ENCODE measurements around the gene MCRIP2.

Gene MCRIP2

DNA sequence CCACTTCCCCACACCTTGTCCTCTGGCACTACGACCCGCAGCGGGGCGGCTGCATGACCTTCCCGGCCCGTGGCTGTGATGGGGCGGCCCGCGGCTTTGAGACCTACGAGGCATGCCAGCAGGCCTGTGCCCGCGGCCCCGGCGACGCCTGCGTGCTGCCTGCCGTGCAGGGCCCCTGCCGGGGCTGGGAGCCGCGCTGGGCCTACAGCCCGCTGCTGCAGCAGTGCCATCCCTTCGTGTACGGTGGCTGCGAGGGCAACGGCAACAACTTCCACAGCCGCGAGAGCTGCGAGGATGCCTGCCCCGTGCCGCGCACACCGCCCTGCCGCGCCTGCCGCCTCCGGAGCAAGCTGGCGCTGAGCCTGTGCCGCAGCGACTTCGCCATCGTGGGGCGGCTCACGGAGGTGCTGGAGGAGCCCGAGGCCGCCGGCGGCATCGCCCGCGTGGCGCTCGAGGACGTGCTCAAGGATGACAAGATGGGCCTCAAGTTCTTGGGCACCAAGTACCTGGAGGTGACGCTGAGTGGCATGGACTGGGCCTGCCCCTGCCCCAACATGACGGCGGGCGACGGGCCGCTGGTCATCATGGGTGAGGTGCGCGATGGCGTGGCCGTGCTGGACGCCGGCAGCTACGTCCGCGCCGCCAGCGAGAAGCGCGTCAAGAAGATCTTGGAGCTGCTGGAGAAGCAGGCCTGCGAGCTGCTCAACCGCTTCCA, 8.1 kb upstream of the MCRIP2 start:
- TF ChIP-seq, protein P1, sequence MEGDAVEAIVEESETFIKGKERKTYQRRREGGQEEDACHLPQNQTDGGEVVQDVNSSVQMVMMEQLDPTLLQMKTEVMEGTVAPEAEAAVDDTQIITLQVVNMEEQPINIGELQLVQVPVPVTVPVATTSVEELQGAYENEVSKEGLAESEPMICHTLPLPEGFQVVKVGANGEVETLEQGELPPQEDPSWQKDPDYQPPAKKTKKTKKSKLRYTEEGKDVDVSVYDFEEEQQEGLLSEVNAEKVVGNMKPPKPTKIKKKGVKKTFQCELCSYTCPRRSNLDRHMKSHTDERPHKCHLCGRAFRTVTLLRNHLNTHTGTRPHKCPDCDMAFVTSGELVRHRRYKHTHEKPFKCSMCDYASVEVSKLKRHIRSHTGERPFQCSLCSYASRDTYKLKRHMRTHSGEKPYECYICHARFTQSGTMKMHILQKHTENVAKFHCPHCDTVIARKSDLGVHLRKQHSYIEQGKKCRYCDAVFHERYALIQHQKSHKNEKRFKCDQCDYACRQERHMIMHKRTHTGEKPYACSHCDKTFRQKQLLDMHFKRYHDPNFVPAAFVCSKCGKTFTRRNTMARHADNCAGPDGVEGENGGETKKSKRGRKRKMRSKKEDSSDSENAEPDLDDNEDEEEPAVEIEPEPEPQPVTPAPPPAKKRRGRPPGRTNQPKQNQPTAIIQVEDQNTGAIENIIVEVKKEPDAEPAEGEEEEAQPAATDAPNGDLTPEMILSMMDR (IDR thresholded peaks at IDR 0.05; ENCODE audit: insufficient read depth, low read length, poor library complexity, severe bottlenecking), result no peak
- H3K4me3 ChIP-seq (replicated peaks; ENCODE audit: low read depth, low read length), result no peak overlapping the region
- no peak for DNase-seq (ENCODE audit: extremely low read depth, insufficient read length)
- H3K36me3 ChIP-seq (ENCODE audit: control insufficient read depth, insufficient read depth, low read length), result peaks cover 4% of the 10 kb centered on the region; the same call in 1 of the 2 replicates
- H3K27me3 ChIP-seq (replicated peaks; ENCODE audit: control insufficient read depth, insufficient read depth, low read length), result no peaks in the 10 kb centered on the region

DNA sequence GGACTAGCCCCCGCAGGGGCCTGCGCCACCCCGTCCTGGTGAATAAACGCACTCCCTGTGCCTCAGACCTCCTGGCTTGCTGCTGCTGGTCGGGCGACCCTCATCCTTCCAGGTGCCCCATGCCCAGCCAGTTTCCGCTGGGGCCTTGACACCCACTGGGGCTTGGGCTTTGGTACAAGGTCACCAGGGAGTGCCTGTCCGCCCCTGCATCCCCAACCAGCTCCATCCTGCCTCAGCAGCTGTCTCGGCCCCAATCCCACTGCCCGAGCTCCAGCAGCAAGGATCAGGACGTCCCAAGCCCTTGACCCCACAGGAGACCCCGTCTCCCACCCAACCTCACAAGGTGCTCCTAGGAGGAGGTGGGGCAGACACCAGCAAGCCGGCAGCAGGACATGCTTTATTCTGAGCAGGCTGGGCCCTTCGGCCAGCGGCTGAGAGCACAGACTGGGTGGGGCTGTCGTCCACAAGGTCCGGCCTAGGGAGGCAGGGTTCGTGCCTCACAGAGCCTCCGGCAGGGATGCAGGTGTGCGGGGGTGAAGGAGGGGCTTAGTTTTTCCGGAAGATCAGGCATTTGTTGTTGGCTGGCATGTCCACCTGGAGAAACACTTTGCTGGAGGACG, 7.5 kb upstream of the MCRIP2 start:
- no peak for DNase-seq (ENCODE audit: extremely low read depth, insufficient read length)
- H3K27me3 ChIP-seq (replicated peaks; ENCODE audit: control insufficient read depth, insufficient read depth, low read length), result no peaks in the 10 kb centered on the region
- H3K4me3 ChIP-seq (replicated peaks; ENCODE audit: low read depth, low read length), result no peak overlapping the region
- TF ChIP-seq, protein P1 (IDR thresholded peaks at IDR 0.05; ENCODE audit: insufficient read depth, low read length, poor library complexity, severe bottlenecking), result no peak
- H3K36me3 ChIP-seq (ENCODE audit: control insufficient read depth, insufficient read depth, low read length), result peaks cover 4% of the 10 kb centered on the region; the same call in 1 of the 2 replicates

DNA sequence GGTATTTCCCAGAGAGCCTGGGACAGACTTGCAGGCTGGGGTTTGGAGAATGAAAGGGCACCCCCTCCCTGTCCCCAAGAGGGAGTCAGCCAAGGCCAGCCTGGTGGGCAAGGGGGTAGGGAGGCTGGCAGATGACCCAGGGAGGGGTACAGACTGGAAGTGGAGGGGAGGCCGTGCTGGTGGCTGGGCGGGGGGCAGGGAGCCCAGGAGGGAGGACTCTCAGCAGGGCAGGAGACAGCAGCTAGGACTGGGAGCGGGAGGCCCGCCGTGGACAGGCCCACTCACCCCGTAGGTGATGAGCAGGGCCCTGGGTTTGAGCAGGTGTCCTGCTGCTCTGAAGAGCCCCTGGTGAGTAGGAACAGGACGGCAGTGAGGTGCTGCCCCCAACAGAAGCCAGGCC, 6.6 kb upstream of the MCRIP2 start:
- peak overlapping the region; percentile 86 for H3K4me3 ChIP-seq (replicated peaks; ENCODE audit: low read depth, low read length)

DNA sequence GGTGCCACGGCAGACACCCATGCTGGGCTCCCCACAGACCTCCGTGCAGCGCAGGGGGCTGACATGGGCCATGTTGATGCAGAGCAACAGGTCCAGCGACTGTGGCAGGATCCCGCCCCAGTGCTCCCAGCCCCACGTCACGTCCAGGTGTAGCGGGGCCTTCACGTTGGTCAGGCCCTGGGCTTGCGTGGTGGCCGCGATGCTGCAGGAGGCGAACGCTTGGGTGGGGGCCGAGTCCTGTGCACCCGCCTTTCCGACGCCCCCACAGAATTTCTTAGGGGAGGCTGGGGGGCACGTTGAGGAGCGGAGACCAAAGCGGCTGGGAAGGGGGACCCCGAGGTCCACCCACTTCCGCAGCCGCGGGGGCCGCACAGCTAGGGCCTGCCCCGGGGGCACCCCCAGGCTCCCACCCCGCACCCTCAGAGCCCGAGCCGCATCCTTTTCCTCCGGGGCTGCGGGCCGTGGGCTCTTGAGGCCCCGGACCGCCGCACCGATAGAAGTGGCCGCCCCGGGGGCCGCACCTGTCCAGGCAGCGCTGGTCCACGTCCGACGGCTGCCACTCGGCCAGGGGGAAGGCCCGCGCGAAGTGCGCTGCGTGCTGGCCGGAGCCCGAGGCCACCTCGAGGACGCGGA, 5.9 kb upstream of the MCRIP2 start:
- TF ChIP-seq, protein P1 (IDR thresholded peaks at IDR 0.05; ENCODE audit: insufficient read depth, low read length, poor library complexity, severe bottlenecking), result no peak
- peak overlapping the region; percentile 86 for H3K4me3 ChIP-seq (replicated peaks; ENCODE audit: low read depth, low read length)
- peaks cover 4% of the 10 kb centered on the region; the same call in 1 of the 2 replicates for H3K36me3 ChIP-seq (ENCODE audit: control insufficient read depth, insufficient read depth, low read length)
- DNase-seq (ENCODE audit: extremely low read depth, insufficient read length), result no peak
- no peaks in the 10 kb centered on the region for H3K27me3 ChIP-seq (replicated peaks; ENCODE audit: control insufficient read depth, insufficient read depth, low read length)

More for the DNA sequence above, 6.6 kb upstream of the MCRIP2 start:
- TF ChIP-seq, protein P1 (IDR thresholded peaks at IDR 0.05; ENCODE audit: insufficient read depth, low read length, poor library complexity, severe bottlenecking), result no peak
- no peak for DNase-seq (ENCODE audit: extremely low read depth, insufficient read length)
- Histone ChIP-seq H3K36me3 (ENCODE audit: control insufficient read depth, insufficient read depth, low read length) (peaks cover 4% of the 10 kb centered on the region; the same call in 1 of the 2 replicates), H3K27me3 (replicated peaks; ENCODE audit: control insufficient read depth, insufficient read depth, low read length) (no peaks in the 10 kb centered on the region)

DNA sequence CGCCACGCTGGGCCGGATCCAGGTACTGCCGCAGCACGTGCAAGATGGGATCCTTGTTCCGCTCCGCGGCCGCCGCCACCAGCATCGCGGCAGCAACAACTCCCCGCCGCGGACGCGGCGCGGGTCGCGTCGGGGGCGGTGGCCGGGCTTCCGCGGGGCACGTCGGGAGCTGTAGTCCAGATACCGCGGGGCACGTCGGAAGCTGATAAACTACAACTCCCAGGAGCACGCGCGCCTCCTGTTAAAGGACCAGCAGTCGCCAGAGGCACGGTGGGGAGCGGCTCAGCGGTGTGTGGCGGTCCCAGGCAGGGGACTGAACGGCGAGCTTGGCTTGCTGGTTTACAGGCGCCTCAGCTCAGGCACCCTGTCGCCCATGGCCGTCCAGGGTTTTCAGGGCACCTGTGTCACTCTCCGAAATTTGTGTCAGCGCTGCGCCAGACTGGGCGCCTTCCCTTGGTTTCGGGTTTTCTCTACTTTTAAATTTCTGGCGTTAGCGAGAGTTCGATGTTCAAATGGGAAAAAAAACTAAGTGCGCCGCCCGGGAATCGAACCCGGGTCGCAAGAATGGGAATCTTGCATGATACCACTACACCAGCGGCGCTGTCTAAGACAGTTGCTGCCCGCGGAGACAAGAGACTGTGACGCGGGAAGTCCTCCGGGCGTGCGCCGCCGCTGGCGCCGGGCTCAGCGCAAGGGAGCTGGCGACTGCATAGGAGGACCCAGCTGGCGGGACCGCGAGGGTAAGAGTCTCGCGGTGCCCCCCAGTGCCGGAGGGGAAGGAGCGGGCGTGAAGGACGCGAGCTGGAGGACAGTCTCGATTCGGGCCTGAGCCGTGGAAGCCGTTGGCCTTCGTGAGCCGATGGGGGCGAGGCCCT, 5.2 kb upstream of the MCRIP2 start, which contains the start of gene METTL26:
Gene METTL26, minus strand, starts transcription at position 100 of the 875 bp plus-strand sequence. Its CDS starts 15 bp downstream, at position 85.
- peak within 1 kb of the TSS; percentile 86 for H3K4me3 ChIP-seq (replicated peaks; ENCODE audit: low read depth, low read length)
- H3K27me3 ChIP-seq (replicated peaks; ENCODE audit: control insufficient read depth, insufficient read depth, low read length), result no peaks in the 10 kb centered on the region
- TF ChIP-seq, protein P1 (IDR thresholded peaks at IDR 0.05; ENCODE audit: insufficient read depth, low read length, poor library complexity, severe bottlenecking), result no peak
- peaks cover 4% of the 10 kb centered on the region; the same call in 1 of the 2 replicates for H3K36me3 ChIP-seq (ENCODE audit: control insufficient read depth, insufficient read depth, low read length)
- peak; percentile 93 for DNase-seq (ENCODE audit: extremely low read depth, insufficient read length)

Data from GM06990 (cell line).